Right atrium auricular region (tissue), 2 donors: ENCODE data around the gene PUS1. TPM values are rescaled to one million over a fixed set of nuclear protein-coding genes. Genes with fewer than 3 reads are reported as not detected.
A peak's percentile ranks its signal among the peaks of the same experiment; 100 is the strongest.

ENCODE experiments used
- DNase-seq: peaks from one replicate; pipeline ENCODE4 v3.0.0-alpha.2; 2019; ENCODE audit warnings: low spot score
- H3K27ac ChIP-seq, 2 donors: fragments of 200-600 bp; sonication (generic); 1 replicate in 1 of 2; 2 replicates in 1 of 2; pipeline ENCODE4 v1.5.1; 2016 to 2019
- H3K27me3 ChIP-seq, 2 donors: fragments of 200-600 bp; sonication (generic); one replicate each; pipeline versions ENCODE4 v1.5.1 to v1.6.0; 2017 to 2019
- H3K36me3 ChIP-seq: fragments of 200-600 bp; sonication (generic); one replicate; pipeline ENCODE4 v1.5.1; 2016
- H3K4me1 ChIP-seq, 2 donors: fragments of 200-600 bp; sonication (generic); one replicate each; pipeline versions ENCODE4 v1.5.1 to v1.6.0; 2017 to 2019
- H3K4me3 ChIP-seq, 2 donors: fragments of 200-600 bp; sonication (generic); 1 replicate in 1 of 2; 2 replicates in 1 of 2; pipeline ENCODE4 v1.5.1; 2017 to 2019; ENCODE audit warnings: mild to moderate bottlenecking in 1 of 2, moderate library complexity in 1 of 2
- H3K9me3 ChIP-seq, 2 donors: fragments of 200-600 bp; sonication (generic); one replicate each; pipeline ENCODE4 v1.5.1; 2019
- total RNA-seq, 2 donors: library from RNA; depleted of rRNA; stranded (reverse); fragments of >200 nt; gene quantifications; one replicate each; pipeline ENCODE4 v1.1.0, GENCODE V29; 2016
- TF ChIP-seq, protein P1 (sequence below), 2 donors: fragments of 200-600 bp; sonication (generic); IDR thresholded peaks; one replicate each; pipeline ENCODE4 v1.5.1; 2019; ENCODE audit warnings: antibody characterized with exemption in 2 of 2

Gene PUS1
- total RNA-seq, 2 donors from 2014 or later: 5.0 to 10.3 TPM

DNA sequence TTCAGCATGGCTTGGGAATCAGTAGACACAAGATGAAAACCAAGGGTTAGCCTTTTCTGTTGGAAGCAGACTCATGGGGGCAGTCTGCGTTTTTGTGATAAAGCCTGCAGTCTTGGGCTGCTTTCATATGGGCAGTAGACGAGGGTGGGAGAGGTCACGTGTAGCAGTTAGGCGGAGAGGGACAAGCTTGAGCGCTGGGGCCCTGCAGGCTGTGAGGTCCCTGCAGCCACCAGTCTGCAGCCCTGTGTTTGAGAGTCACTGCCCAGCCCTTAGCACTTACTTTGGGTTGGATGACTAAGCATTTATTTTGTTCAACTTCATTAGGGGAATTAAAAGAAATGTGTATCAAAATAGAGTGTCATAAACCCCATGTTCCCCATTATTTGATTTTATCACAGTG, 57.8 kb downstream of the PUS1 start:
- H3K36me3 ChIP-seq: peaks cover 91% of the 10 kb centered on the region
- H3K4me3 ChIP-seq: no peak overlapping the region
- no peaks in the 10 kb centered on the region for H3K27me3 ChIP-seq
- H3K4me1 ChIP-seq: no peaks in the 10 kb centered on the region
- no peaks in the 10 kb centered on the region for H3K9me3 ChIP-seq
- H3K27ac ChIP-seq: no peak overlapping the region
- DNase-seq: peak; percentile 42
- TF ChIP-seq, protein P1, sequence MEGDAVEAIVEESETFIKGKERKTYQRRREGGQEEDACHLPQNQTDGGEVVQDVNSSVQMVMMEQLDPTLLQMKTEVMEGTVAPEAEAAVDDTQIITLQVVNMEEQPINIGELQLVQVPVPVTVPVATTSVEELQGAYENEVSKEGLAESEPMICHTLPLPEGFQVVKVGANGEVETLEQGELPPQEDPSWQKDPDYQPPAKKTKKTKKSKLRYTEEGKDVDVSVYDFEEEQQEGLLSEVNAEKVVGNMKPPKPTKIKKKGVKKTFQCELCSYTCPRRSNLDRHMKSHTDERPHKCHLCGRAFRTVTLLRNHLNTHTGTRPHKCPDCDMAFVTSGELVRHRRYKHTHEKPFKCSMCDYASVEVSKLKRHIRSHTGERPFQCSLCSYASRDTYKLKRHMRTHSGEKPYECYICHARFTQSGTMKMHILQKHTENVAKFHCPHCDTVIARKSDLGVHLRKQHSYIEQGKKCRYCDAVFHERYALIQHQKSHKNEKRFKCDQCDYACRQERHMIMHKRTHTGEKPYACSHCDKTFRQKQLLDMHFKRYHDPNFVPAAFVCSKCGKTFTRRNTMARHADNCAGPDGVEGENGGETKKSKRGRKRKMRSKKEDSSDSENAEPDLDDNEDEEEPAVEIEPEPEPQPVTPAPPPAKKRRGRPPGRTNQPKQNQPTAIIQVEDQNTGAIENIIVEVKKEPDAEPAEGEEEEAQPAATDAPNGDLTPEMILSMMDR (IDR thresholded peaks at IDR 0.05): no peak

DNA sequence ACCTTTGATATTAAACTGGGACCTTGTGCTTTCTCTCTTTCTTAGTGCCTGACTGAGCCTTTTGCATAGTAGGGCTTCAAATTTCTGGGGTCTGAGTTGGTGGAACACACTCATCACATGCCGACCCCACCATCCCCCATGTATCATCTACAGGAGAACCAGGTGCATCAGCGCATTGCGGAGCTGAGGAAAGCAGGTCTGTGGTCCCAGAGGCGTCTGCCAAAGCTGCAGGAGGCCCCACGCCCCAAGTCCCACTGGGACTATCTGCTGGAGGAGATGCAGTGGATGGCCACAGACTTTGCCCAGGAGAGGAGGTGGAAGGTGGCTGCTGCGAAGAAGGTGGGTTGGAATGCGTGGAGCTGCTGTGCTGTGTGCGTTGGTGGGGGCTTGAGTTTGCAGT, 58.5 kb downstream of the PUS1 start:
- Histone ChIP-seq H3K36me3 (peaks cover 91% of the 10 kb centered on the region), H3K27ac (no peak overlapping the region)

DNA sequence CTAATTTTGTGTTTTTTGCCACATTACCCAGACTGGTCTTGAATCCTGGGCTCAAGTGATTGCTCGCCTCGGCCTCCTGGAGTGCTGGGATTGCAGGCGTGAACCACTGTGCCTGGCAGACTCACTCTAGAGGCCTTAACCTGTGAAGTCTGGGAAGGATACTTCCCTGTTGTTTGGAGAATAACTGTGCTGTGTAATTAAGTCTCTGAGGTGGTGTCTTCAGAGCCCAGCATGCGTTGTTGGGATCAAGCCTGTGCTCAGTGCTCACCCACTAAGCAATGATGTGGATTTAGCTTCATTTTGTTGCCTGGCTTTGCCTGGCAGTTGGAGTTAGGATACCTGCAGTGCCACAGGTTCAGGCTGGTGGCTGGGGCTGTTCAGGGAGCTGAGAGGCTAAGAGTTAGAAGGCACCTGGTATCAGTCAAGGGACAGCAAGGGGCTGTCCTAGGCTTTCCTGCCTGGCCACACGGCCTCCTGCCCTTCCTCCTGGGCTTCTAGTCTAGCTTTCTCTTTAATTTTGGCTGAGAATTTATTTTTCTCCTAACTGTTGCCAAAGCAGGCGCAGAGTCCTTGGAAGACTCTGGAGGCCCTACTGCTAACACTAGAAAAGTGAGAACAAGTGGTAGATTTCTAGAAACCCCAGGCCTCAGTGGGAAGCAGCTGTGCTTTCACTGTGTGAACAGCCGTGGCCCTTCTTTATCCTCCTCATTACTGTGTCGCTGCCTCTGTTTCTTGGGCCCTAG, 59.1 kb downstream of the PUS1 start:
- Histone ChIP-seq H3K27me3 (no peaks in the 10 kb centered on the region), H3K4me1 (no peaks in the 10 kb centered on the region), H3K4me3 (no peak overlapping the region), H3K27ac (no peak overlapping the region), H3K36me3 (peaks cover 91% of the 10 kb centered on the region), H3K9me3 (no peaks in the 10 kb centered on the region)
- TF ChIP-seq, protein P1 (IDR thresholded peaks at IDR 0.05): no peak
- DNase-seq: peak; percentile 34

More for the DNA sequence above, 58.5 kb downstream of the PUS1 start:
- Histone ChIP-seq H3K4me1 (no peaks in the 10 kb centered on the region), H3K9me3 (no peaks in the 10 kb centered on the region), H3K27me3 (no peaks in the 10 kb centered on the region), H3K4me3 (no peak overlapping the region)
- TF ChIP-seq, protein P1 (IDR thresholded peaks at IDR 0.05): no peak
- peak; percentile 26 for DNase-seq

DNA sequence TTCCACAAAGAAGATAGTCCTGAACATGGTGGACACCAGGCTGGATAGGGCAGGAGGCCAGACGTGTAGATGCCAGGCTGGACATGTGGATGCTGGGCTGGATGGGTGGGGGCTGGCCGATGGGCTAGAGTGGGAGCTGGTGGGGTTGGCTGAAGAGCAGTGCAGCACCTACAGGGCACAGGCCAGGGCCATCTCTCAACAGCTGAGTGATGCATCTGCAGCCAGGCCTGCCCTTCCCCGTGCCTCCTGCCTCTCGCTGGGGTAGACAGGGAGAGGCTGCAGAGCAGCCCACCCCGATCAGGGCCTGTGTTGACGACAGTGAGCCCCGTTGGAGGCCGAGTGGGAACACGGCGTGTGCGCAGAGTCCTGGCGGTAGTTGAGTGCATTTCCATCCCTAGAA, 59.9 kb downstream of the PUS1 start:
- TF ChIP-seq, protein P1 (IDR thresholded peaks at IDR 0.05): no peak
- H3K27ac ChIP-seq: no peak overlapping the region
- H3K27me3 ChIP-seq: no peaks in the 10 kb centered on the region
- H3K9me3 ChIP-seq: no peaks in the 10 kb centered on the region
- no peaks in the 10 kb centered on the region for H3K4me1 ChIP-seq
- DNase-seq: no peak
- H3K36me3 ChIP-seq: peaks cover 89% of the 10 kb centered on the region
- H3K4me3 ChIP-seq: no peak overlapping the region

DNA sequence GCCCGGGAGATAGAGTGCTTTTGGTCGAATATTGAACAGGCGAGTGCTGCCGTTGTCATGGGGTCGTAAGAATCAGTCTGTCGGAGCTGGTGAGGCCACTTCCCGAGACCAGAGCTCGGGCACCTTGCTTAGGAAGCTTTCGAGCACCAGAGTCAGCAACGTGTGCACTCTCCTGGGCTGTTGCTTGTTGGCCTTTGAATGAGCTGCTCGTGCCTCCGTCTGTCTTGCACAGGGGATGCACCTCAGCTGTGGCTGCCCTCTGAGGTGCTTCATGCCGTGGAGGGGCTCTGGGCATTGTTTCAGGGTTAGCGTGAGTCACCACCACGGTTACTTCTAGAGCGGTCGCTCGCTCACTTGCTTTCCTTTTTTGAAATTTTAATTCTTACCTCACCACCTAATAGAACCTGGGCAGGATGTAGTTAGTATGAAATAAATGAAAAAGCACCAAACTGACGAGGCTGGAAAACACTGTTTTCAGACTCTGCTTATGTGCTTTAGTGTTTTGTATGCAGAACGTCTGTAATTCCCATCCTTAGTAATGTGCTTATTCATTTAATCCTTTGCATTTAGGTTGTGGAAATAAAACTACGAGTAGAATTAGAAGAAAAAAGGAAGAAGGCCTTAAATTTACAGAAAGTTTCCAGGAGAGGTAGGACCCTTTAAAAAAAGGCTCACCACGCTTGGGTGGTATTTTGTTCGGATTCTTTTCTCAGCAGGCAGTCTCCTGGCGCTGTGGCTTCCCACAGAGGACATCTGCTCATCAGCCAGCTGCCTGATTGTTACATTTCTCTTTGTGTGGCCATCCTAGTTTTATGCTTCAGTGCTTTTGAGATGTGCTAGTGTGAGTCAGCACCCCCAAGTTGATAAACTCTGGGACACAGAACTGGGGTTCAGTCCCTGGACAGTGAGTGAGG, 61.2 kb downstream of the PUS1 start:
- Histone ChIP-seq H3K36me3 (peaks cover 91% of the 10 kb centered on the region), H3K9me3 (no peaks in the 10 kb centered on the region), H3K4me3 (no peak overlapping the region), H3K27ac (no peak overlapping the region), H3K4me1 (no peaks in the 10 kb centered on the region), H3K27me3 (no peaks in the 10 kb centered on the region)
- TF ChIP-seq, protein P1 (IDR thresholded peaks at IDR 0.05): no peak
- DNase-seq: no peak
